NCI-H345 treated with DMSO at 0.1 percent for 48 hours (cell line): Measurements from ENCODE around the gene EIPR1.
"Not testable (repeated sequence)": the region's sequence is repeated elsewhere in the genome, so short reads cannot be mapped to it uniquely, and the experiment has no call there.

Source experiments
- DNase-seq: peaks from one replicate; lab custom pipeline; 2025; ENCODE audit not compliant: unreplicated experiment; lab: John Stamatoyannopoulos, UW

EIPR1 gene

DNA sequence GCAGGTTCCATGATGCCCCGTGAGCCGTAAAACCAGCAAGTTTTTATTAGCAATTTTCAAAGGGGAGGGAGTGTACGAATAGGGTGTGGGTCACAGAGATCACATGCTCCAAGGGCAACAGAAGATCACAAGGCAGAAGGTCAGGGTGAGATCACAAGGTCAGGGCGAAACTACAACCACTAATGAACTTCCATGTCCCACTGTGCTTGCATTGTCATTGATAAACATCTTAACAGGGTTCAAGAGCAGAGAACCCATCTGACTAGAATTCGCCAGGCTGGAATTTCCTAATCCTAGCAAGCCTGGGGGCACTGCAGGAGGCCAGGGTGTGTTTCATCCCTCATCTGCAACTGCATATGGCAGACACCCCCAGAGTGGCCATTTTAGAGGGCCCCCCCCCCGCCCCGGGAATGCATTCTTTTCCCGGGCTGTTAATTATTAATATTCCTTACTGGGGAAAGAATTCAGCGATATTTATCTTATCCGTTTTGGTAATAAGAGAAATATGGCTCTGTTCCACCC is 178.9 kb downstream of the EIPR1 start:
- DNase-seq = not testable (repeated sequence)

GRCh38 chr2:3198119-3198518 is 179.5 kb downstream of the EIPR1 start:
- no peak for DNase-seq

DNA sequence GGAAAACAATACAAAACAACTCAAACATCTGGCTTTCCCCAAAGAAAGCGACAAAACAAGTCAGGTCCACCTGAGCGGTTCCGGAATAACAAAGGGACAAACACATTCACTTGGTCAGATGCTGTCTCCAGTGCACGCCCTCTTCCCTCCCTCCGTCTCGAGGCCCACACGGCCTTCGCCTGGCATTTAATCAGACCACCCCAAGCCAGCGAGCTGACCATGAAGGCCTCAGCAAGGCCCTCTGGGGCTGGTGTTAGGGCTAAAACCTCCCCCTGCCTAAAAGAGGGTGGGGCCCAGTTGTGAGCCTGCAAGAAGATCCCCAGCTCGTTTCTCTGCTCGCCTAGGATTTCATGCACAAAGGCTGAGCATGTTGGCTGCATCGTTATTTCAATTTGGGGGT is 180.3 kb downstream of the EIPR1 start:
- no peak for DNase-seq

GRCh38 chr2:3196716-3197115 is 180.9 kb downstream of the EIPR1 start:
- no peak for DNase-seq

- no peak for DNase-seq
These were observed 181.8 kb downstream of the EIPR1 start for GRCh38 chr2:3195641-3196476.

GRCh38 chr2:3194828-3195227 is 182.8 kb downstream of the EIPR1 start:
- no peak for DNase-seq

GRCh38 chr2:3193443-3194330 is 183.9 kb downstream of the EIPR1 start:
- DNase-seq = no peak

DNA sequence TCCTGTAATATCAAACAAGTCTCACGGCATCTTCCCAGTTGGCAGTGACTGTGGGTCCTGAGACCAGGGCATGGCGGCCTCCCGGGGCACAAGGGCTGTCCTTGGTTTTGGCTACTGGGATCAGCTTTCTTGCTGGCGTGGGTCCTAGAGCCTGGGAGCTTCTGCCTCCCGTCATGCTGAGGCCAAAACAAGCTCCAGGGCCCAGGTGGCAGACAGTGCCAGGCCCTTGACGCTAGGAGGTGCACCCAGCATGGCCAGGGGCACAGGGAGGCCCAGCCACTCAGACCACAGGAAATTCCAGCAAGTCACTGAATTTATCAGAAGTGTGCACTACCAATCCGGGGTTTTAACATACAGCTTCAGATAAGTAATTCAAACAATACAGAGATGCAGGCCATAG is 184.7 kb downstream of the EIPR1 start:
- DNase-seq = no peak

GRCh38 chr2:3192281-3192818 is 185.3 kb downstream of the EIPR1 start:
- DNase-seq = no peak

GRCh38 chr2:3189961-3190360 is 187.7 kb downstream of the EIPR1 start:
- DNase-seq = no peak

DNA sequence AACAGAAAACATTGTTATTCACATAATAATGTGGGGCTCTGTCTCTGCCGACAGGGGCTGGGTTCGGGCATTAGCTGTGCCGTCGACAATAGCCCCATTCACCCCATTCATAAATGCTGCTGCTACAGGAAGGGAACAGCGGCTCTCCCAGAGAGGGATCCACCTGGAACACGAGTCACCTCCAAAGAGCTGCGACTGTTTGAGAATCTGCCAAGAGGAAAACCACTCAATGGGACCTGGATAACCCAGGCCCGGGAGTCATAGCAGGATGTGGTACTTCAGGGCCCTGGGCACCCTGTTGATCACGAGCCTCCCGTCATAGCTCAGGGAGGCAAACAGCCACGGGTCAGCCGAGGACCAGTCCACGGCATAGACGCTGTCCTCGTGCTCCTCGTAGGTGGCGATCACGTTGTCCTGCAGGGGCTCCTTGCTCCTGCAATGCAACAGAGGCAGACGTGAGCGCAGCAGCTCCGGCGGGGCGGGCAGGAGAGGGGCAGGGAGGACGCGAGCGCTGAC is 188.5 kb downstream of the EIPR1 start:
- no peak for DNase-seq

DNA sequence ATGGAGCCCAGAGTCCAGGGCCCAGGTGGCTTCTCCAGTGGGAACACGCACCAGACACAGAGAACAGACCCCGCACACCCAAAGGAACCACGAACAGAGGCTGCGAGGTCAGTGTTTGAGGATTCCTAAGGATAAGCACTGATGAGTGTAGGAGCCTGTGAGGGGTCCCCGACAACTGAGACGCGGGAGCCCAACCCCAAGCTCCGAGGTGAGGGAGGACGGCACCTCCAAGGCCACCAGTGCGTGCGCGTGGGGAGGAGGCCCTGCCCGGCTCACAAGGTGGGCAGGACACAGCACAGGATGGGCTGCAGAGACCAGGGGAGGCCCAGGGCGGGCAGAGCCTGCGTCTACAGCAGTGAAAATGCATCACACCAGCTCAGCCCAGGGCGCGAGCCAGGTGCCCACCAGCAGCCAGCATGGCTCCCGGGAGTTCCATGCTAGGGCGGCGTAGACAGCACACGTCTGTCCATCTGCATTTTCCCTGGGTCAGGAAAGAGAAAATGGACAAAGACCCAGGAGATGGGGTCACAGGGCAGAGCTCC is 189.1 kb downstream of the EIPR1 start:
- DNase-seq = no peak

DNA sequence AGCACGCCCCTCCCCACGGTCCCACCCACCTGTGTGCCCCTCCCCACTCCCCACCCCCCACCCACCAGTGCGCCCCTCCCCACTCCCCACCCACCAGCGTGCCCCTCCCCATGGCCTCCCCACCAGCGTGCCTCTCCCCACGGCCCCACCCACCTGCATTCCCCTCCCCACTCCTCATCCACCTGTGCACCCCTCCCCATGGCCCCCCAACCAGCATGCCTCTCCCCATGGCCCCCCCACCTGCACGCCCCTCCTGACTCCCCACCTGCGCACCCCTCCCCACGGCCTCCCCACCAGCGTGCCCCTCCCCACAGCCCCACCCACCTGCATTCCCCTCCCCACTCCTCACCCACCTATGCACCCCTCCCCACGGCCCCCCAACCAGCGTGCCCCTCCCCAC is 190.2 kb downstream of the EIPR1 start:
- no peak for DNase-seq

- no peak for DNase-seq
These were observed 190.9 kb downstream of the EIPR1 start for GRCh38 chr2:3186766-3187165.

GRCh38 chr2:3185910-3186309 is 191.7 kb downstream of the EIPR1 start:
- no peak for DNase-seq

GRCh38 chr2:3185256-3185655 is 192.4 kb downstream of the EIPR1 start:
- no peak for DNase-seq

- DNase-seq = no peak
These were observed 193.5 kb downstream of the EIPR1 start for GRCh38 chr2:3184167-3184566.

DNA sequence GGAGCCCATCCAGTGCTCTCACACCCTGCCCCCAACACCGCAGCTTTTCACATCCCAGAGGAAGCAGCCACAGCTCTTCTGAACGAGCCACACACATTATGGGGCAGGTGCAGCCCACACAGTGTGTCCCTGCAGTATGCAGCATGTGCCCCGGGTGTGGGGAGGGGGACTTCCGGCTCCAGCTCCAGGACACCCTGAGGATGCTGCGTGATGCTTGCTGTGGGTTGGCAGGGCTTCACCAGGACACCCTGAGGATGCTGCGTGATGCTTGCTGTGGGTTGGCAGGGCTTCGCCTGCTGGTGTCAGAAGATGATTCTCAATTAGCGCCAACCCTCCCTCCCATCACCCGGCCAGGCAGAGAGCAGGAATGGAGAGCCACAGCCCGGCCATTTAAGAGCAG is 193.9 kb downstream of the EIPR1 start:
- DNase-seq = no peak

DNA sequence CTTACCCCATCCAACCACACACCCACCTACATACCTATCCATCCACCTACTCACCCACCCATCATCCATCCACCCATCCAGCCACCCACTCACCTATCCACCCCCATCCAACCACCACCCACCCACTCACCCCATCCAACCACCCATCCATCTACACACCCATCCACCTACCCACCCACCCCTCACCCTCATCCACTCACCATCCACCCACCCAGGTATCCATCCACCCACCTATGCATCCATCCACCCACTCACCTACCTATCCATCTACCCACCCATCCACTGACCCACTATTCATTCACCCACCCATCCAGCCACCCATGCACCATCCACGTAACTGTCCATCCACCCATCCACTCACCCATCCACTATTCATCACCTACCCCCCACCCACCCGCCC is 194.8 kb downstream of the EIPR1 start:
- no peak for DNase-seq

- no peak for DNase-seq
These were observed 196.1 kb downstream of the EIPR1 start for GRCh38 chr2:3181416-3182010.

DNA sequence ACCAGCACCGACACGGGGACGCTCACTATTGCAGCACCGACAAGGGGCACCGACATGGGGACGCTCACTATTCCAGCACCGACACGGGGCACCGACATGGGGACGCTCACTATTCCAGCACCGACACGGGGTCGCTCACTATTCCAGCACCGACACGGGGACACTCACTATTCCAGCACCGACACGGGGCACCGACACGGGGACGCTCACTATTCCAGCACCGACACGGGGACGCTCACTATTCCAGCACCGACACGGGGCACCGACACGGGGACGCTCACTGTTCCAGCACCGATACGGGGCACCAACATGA is 196.8 kb downstream of the EIPR1 start:
- not testable (repeated sequence) for DNase-seq
